ENCODE data around the gene CTLA4. TPM values are rescaled to one million over a fixed set of nuclear protein-coding genes. Genes with fewer than 3 reads are reported as not detected.

CTLA4 gene
- total and polyA plus RNA-seq, 2 of the 4 experiments (the other 2 are of a cell fraction), result not detected

GRCh38 chr2:203916756-203917155, 49.2 kb downstream of the CTLA4 start:
- no peak overlapping the region for H3K14ac ChIP-seq (replicated peaks; ENCODE audit: low read depth, low read length)
- H4K8ac ChIP-seq (ENCODE audit: low read depth in 2 of 2, low read length in 2 of 2), result no peak overlapping the region
- no peak overlapping the region for H3K56ac ChIP-seq (ENCODE audit: extremely low read depth, insufficient read depth, low read length)
- no peak for DNase-seq
- H3K4ac ChIP-seq (ENCODE audit: low read depth, low read length), result no peak overlapping the region
- no peak for ATAC-seq (ENCODE audit: low read depth)
- H3K4me1 ChIP-seq (ENCODE audit: control insufficient read depth, insufficient read depth, low read length), result no peaks in the 10 kb centered on the region
- in situ Hi-C loops (cut with MboI; ENCODE audit: low sequenced_read_pairs), result loop anchor here (25.0 kb wide), 1 partner anchor 1329 kb away; no protein-coding TSS in a partner anchor
- H3K36me3 ChIP-seq (ENCODE audit: control insufficient read depth, insufficient read depth, low read length), result no peaks in the 10 kb centered on the region
- dilution Hi-C loops (cut with HindIII; ENCODE audit: low sequenced_read_pairs, unreplicated experiment), result no loop called here
- H4K5ac ChIP-seq (ENCODE audit: low read depth, low read length), result no peak overlapping the region
- no peak overlapping the region for H3K27ac ChIP-seq (ENCODE audit: insufficient read depth, low read length)
- no peak overlapping the region for H2BK15ac ChIP-seq (ENCODE audit: low read depth, low read length)
- no peaks in the 10 kb centered on the region for H3K9me1 ChIP-seq (ENCODE audit: insufficient read depth, low read length)
- H3K23ac ChIP-seq (ENCODE audit: low read depth, low read length), result no peak overlapping the region
- no peak overlapping the region for H2BK5ac ChIP-seq (ENCODE audit: low read depth, low read length, poor library complexity, severe bottlenecking)
- peaks cover 20% of the 10 kb centered on the region for H3K27me3 ChIP-seq (ENCODE audit: control insufficient read depth, insufficient read depth, low read length)
- no peaks in the 10 kb centered on the region for H3K79me1 ChIP-seq (ENCODE audit: low read depth in 1 of 2, low read length in 2 of 2)
- no peak overlapping the region for H2AFZ ChIP-seq (replicated peaks; ENCODE audit: low read length, poor library complexity)
- no peak overlapping the region for H3K4me3 ChIP-seq (ENCODE audit: insufficient read depth, low read depth, low read length)
- CTCF ChIA-PET, result no interaction called here
- H2AK9ac ChIP-seq (replicated peaks; ENCODE audit: low read depth, low read length, poor library complexity), result no peak overlapping the region
- no peaks in the 10 kb centered on the region for H4K20me1 ChIP-seq (ENCODE audit: insufficient read depth, low read length)
- H3K18ac ChIP-seq (ENCODE audit: low read depth, low read length), result no peak overlapping the region
- no peak overlapping the region for H2BK120ac ChIP-seq (ENCODE audit: low read depth, low read length)
- no peak overlapping the region for H3K9ac ChIP-seq (ENCODE audit: low read depth, low read length)
- BruUV-seq (replicated peaks), result no TSS peak
- no peak overlapping the region for H2AK5ac ChIP-seq (ENCODE audit: low read depth, low read length)
- POLR2A ChIA-PET (ENCODE audit: unreplicated experiment), result no interaction called here
- TF ChIP-seq USF2 (IDR thresholded peaks at IDR 0.05; ENCODE audit: low read depth, low read length) (no peak), SMC3 (IDR thresholded peaks at IDR 0.05; ENCODE audit: low read depth, low read length) (no peak), MXI1 (IDR thresholded peaks at IDR 0.05; ENCODE audit: borderline replicate concordance, low read depth, low read length) (no peak), NFE2L2 (IDR thresholded peaks at IDR 0.05; ENCODE audit: low read depth, low read length) (no peak), CTCF (conservative IDR thresholded peaks at IDR 0.05; ENCODE audit: low read depth, low read length) (no peak), FOS (IDR thresholded peaks at IDR 0.05; ENCODE audit: low read depth, low read length) (no peak), RFX5 (IDR thresholded peaks at IDR 0.05; ENCODE audit: low read depth, low read length) (no peak), RAD21 (IDR thresholded peaks at IDR 0.05; ENCODE audit: low read length) (no peak), BHLHE40 (IDR thresholded peaks at IDR 0.05; ENCODE audit: low read depth, low read length) (no peak), MAZ (IDR thresholded peaks at IDR 0.05; ENCODE audit: borderline replicate concordance, low read depth, low read length) (no peak), POLR2A (IDR thresholded peaks at IDR 0.05; ENCODE audit: low read depth, low read length) (no peak)
- H3K9me3 ChIP-seq (ENCODE audit: control insufficient read depth, insufficient read depth, low read length), result no peaks in the 10 kb centered on the region
- H4K91ac ChIP-seq (ENCODE audit: insufficient read depth, low read depth, low read length), result no peak overlapping the region
- no peak overlapping the region for H2BK20ac ChIP-seq (ENCODE audit: low read depth, low read length)
- H3K4me2 ChIP-seq (ENCODE audit: low read depth, low read length), result no peak overlapping the region
- intact Hi-C loops (cut with micrococcal nuclease), result no loop called here
